AG04450 (cell line): Measurements from ENCODE around the gene CYP3A7. TPM values are rescaled to one million over a fixed set of nuclear protein-coding genes. Genes with fewer than 3 reads are reported as not detected.
"Not testable (repeated sequence)": the region's sequence is repeated elsewhere in the genome, so short reads cannot be mapped to it uniquely, and the experiment has no call there.

Experiments used
- CTCF ChIA-PET: fragments of 300-600, 350-600 bp; formaldehyde crosslinking; extraction: SDS; loops from one replicate; lab custom pipeline; 2022; ENCODE audit warnings: antibody characterized with exemption, inconsistent platforms; lab: Charles Lee
- POLR2A ChIA-PET: fragments of 350-600 bp; formaldehyde crosslinking; extraction: SDS; loops from one replicate; lab custom pipeline; 2021; ENCODE audit warnings: antibody characterized with exemption, inconsistent platforms; lab: Yijun Ruan, JAX
- DNase-seq: peaks from one replicate; pipeline ENCODE4 v3.0.0-alpha.2; 2011; ENCODE audit warnings: low read depth, low spot score
- H3K27ac ChIP-seq: one replicate; pipeline ENCODE4 v1.5.1; 2012; ENCODE audit warnings: low read depth, low read length, control low read depth
- H3K27me3 ChIP-seq: one replicate; pipeline ENCODE4 v1.6.0; 2012; ENCODE audit warnings: low read length; ENCODE audit not compliant: control insufficient read depth, insufficient read depth
- H3K4me3 ChIP-seq: 2 replicates; pipeline ENCODE4 v1.5.1; 2011; ENCODE audit warnings: mild to moderate bottlenecking, low read depth, low read length, control low read depth
- H3K9me3 ChIP-seq: 2 replicates; pipeline ENCODE4 v1.5.1; 2012; ENCODE audit warnings: low read length; ENCODE audit not compliant: control insufficient read depth, insufficient read depth
- CTCF ChIP-seq: IDR thresholded peaks from 2 replicates; pipeline ENCODE4 v1.5.1; 2011; ENCODE audit warnings: low read depth, low read length, control low read depth, inconsistent platforms
- polyA plus RNA-seq: library from polyadenylated mRNA; depleted of rRNA; stranded (reverse); fragments of >200 nt; gene quantifications from 2 replicates; pipeline ENCODE4 v1.2.3, GENCODE V29; 2011

Gene CYP3A7
- polyA plus RNA-seq, 1 experiment, result 0.17 TPM

GRCh38 chr7:99748846-99749579, 14.0 kb upstream of the CYP3A7 start:
- H3K4me3 ChIP-seq, result no peak overlapping the region
- no peak overlapping the region for H3K27ac ChIP-seq
- ChIA-PET POLR2A (no interaction called here), CTCF (no interaction called here)
- TF ChIP-seq CTCF, result no peak
- H3K27me3 ChIP-seq, result peaks cover 7% of the 10 kb centered on the region
- no peak for DNase-seq
- no peaks in the 10 kb centered on the region for H3K9me3 ChIP-seq

GRCh38 chr7:99746915-99747314, 11.9 kb upstream of the CYP3A7 start:
- CTCF ChIA-PET, H3K27ac ChIP-seq, POLR2A ChIA-PET, H3K27me3 ChIP-seq, H3K9me3 ChIP-seq, DNase-seq, H3K4me3 ChIP-seq: not testable (repeated sequence)

GRCh38 chr7:99745395-99745794, 10.4 kb upstream of the CYP3A7 start:
- H3K27me3 ChIP-seq, H3K9me3 ChIP-seq, H3K4me3 ChIP-seq, CTCF ChIA-PET, DNase-seq, POLR2A ChIA-PET, H3K27ac ChIP-seq: not testable (repeated sequence)

GRCh38 chr7:99742737-99743394, 7.9 kb upstream of the CYP3A7 start:
- ChIA-PET CTCF (no interaction called here), POLR2A (no interaction called here)
- no peak for DNase-seq
- Histone ChIP-seq H3K27ac (no peak overlapping the region), H3K9me3 (no peaks in the 10 kb centered on the region), H3K27me3 (no peaks in the 10 kb centered on the region), H3K4me3 (no peak overlapping the region)
- no peak for TF ChIP-seq CTCF

- ChIA-PET POLR2A (no interaction called here), CTCF (no interaction called here)
- no peak for TF ChIP-seq CTCF
- H3K27me3 ChIP-seq, result no peaks in the 10 kb centered on the region
- H3K9me3 ChIP-seq, result no peaks in the 10 kb centered on the region
- H3K27ac ChIP-seq, result no peak overlapping the region
- DNase-seq, result no peak
- no peak overlapping the region for H3K4me3 ChIP-seq
Observed at GRCh38 chr7:99741441-99741795, 6.4 kb upstream of the CYP3A7 start.
